Superior temporal gyrus (tissue), 1 donor: ENCODE results near the gene ZNF414.

Experiments
- DNase-seq: peaks from one replicate; pipeline ENCODE4 v3.0.0-alpha.2; 2016; ENCODE audit errors: extremely low spot score

The ZNF414 gene

DNA sequence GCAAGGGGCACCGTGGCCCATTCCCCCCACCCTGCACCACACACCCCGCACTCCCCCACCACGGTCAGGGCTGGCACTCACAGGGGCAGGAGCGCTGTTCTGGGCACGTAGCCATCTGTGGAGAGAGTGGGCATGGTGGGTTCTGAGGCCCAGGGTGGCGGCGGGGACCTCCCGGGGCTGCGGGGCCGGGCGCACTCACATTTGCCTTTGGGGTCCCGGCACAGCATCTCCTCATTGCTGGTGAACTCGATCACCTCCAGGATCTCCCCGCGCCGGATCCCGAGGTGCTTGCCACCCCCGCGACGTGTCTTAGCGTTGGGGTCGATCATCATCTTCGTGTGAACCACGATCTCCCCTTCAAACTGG lies 23.6 kb downstream of the ZNF414 start:
- DNase-seq = no peak

DNA sequence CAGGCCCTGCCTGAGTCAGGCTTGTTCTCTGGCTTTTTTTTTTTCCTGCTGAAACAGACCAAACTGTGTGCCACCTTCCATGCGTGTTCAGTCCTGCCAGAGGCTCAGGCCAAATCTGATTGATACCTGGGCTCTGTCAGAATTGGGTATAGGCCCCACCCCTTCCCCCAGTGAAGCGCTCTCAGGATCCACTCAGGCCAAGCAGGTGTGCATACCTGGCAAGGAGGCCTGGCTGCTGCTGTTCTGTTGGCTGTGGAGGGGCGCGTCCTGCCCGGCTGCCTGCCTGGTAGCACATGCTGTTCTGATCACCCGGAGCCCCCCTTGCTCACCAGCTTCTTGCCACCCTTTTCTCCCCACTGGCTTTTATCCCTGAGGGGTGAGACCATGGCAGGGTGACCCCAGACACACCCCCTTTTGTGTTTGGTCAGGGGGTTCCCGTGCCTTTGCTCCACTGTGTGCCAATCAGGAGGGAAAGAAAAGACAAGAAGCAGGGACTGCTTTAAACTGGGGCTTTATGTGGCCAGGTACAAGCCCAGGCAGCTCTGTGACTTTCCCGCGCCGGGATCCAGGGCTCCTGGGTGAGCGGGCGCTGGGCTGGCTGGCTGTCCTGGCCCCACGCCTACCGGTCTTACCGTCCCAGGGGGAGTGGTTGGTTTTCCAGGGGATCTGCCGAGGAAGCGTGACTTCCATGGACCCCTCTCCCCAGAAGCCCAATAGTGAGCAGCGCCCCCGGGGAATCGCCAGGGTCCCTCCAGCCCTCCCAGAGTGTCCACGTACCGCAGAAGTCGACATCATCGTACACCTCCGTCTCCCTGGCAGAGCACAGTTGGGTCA lies 24.2 kb downstream of the ZNF414 start:
- DNase-seq = no peak

DNA sequence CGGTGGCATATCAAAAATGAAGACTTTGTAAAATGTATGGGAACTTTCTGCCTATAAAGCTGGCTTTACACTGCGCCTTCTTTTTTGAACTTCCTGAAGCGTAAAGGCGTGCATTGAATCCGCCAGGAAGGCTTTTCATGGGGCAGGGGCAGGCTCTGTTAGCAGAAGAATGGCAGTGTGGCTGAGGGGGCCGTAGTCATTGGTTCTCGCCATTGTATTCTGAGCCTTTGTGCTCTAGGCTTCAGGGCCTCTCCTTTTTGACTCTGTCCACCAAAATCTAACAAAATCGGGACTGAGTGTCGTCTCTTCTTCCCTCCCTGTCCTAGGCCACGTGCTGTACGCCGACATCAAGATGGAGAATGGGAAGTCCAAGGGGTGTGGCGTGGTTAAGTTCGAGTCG lies 25.6 kb downstream of the ZNF414 start:
- DNase-seq = no peak

DNA sequence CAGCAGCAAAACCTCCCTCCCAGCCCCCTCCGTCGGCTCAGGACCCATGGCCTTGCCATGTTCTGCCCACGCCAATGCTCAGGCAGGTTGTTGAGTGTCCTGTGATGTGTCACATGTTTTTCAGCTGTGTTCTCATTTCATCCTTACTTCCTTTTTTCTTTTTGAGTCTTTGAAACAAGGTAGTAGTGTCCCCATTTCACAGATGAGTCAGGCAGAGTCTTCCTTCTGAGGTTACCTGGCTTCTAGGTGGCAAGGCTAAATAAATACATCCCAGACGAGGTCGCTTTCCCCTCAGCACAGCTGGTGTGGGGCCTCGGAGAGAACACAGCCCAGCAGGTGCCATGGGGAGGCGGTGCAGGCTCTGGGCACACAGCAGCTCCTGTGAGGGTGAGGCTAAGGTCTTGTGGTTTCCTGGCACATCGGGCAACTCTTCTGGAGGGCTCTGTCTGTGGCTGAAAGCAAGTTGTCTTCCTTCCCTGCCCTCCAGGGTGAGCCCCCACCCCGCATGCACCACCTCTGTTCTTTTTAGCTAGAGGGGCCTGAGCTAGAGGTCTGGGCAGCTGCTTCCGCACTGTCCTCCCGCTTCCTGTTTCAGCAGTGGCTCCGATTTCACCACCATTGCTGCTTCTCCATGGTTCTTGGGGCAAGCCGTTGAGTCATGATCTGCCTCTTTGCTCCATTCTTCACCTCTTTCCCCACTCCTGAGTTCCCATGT lies 26.7 kb downstream of the ZNF414 start:
- DNase-seq = peak; percentile 24

DNA sequence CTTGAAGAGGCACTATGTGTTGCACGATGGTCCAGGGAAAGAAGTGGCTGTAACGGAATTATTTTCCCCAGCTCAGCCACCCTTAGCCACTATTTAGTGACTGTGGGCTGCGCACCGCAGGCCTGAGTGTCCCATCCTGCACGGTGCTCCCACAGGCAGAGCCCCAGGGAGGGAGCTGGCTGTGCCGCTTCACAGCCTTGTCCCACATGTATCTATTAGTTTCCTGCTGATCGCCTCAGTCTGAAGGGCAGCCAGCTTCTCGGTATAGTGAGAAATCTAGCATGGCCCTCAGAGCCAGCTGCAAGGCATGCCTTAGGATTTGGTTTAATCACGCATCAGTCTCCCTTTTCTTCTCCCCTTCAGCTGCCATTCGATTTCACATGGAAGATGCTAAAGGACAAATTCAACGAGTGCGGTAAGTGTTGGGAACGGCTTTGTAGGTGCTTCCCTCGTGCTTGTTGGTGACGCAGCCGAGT lies 27.3 kb downstream of the ZNF414 start:
- no peak for DNase-seq

DNA sequence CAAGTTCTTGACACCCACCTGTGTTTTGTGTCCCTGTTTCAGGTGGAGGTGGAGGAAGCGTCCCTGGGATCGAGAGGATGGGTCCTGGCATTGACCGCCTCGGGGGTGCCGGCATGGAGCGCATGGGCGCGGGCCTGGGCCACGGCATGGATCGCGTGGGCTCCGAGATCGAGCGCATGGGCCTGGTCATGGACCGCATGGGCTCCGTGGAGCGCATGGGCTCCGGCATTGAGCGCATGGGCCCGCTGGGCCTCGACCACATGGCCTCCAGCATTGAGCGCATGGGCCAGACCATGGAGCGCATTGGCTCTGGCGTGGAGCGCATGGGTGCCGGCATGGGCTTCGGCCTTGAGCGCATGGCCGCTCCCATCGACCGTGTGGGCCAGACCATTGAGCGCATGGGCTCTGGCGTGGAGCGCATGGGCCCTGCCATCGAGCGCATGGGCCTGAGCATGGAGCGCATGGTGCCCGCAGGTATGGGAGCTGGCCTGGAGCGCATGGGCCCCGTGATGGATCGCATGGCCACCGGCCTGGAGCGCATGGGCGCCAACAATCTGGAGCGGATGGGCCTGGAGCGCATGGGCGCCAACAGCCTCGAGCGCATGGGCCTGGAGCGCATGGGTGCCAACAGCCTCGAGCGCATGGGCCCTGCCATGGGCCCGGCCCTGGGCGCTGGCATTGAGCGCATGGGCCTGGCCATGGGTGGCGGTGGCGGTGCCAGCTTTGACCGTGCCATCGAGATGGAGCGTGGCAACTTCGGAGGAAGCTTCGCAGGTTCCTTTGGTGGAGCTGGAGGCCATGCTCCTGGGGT lies 28.2 kb downstream of the ZNF414 start:
- no peak for DNase-seq

DNA sequence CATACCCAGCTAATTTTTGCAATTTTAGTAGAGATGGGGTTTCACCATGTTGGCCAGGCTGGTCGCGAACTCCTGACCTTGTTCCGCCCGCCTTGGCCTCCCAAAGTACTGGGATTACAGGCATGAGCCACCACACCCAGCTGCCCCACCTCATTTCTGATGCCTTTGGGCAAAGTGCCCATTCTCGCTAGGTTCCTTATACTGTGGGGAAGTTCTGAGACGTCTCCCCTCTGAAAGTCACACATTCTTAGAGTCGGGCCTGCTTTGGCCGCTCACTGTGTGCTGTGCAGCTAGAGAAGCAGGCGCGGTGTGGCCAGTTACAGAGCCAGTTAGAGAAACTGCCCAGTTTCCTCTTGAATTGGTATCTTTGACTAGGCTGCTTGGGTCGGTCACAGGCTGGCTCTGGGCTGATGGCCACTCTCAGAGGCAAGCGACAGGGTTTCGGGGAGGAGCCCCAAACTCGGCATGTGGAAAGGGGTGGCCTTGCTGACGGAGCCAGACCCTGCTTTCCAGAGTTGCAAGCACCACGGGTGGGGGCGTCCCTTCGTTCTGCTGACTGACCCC lies 29.6 kb downstream of the ZNF414 start:
- DNase-seq = peak; percentile 24

DNA sequence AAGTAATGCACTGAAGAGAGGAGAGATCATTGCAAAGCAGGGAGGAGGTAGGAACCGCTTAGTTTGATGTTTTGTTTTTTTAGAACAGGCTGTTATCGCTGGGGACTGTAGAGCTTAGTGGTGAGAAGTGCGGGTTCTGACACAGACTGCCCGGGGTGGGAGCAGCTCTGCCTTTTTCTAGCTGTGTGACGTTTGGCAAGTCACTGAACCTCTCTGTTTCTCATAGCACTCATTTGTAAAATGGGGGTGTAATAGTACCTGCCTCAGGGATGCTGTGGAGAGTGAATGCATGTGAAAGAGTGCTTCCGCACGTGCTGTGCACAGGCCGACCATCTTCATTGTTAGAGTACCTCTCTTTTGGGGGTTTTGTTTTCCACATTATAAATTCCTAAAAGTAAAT lies 30.8 kb downstream of the ZNF414 start:
- no peak for DNase-seq

DNA sequence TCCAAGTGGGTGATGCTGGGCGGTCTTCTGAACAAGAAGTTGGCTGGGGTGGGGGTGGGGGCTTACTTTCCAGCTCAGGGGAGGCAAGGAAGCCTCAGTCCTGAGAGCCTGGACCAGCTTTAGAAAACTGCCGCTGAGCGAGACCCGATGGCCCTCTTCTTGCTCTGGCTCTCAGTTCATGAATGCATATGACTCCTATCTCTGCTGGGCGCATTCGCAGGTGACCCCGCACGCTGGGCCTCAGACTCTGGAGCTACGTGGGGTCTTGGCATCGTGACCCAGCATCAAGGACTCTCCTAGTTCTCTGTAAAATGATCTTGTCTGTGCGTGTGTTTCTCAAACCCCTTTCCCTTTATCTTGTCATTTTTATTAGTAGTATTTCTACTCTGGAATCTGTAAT lies 31.3 kb downstream of the ZNF414 start:
- no peak for DNase-seq

DNA sequence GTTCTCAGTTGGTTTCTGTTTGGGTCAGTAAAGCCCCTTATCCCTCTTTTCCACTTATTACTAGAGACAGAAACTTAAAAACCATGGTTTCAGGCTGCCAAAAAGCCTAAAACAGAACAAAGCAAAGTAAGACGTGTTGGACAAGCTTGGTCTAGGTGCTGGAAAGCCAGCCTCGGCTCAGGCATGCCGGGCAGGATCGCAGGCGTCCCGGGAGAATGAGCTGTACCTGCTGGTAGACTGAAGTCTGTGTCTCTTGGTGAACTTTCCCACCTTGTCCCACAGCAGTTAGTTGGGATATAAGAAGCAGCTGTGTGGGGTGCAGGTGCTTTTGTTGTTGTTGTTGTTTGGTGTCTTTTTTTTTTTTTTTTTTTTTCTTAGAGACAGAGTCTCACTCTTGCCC lies 32.4 kb downstream of the ZNF414 start:
- DNase-seq = no peak

DNA sequence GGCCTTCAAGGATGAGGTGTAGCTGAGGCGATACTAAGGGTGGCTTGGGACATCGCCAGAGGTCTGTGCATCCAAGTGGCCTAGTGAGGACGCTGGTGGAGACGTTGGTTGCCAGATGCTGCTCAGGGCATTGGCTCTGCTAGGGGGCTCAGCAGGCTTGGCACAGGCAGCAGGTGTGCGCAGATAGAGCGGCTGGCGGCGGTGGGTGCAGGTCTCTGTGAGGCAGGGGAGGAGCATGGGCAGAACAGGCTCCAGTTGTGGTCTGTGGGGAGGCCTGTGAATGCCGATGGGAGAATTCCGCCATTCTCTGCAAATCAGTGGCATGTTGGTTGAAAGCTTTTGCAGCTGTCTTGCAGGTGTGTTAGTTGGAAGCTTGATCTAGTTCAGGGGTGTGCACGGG lies 32.8 kb downstream of the ZNF414 start:
- DNase-seq = no peak

DNA sequence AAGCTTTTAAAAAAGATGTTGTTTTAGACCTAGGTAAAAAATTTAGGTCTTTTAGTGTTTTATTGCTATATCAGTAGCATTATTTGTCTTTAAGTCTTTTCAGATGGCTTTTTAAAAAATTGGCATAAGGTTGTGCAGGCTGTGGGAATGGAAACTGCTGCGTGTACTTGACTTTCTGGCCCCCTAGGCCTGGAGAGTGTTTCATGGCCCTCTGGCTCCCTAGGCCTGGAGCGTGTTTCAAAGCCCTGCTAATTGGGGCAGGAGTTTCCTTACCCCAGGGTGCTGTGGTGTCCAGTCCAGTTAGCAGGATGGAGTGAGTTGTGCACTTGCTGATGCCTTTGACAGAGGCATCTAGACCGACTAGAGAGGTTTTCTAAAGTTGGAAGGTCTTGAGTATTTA lies 35.4 kb downstream of the ZNF414 start:
- no peak for DNase-seq

DNA sequence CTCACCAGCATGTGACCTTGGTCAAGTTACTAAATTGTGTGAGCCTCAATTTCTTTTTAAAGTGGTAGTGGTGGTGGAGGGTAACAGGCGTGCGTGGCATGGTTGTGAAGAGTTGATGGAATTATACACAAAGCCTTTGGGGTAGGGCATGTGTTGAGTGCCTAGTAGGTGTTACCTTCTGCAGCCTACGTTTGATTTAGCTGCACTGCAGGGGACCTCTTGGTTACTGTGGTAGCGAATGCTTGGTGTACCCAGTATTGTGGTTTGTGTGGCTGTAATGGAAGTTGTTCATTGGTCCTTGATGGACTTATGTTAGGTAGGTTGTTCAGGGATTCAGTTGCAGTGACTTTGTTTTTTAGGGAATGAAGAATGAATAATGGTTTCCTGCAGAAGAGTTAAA lies 36.1 kb downstream of the ZNF414 start:
- no peak for DNase-seq

DNA sequence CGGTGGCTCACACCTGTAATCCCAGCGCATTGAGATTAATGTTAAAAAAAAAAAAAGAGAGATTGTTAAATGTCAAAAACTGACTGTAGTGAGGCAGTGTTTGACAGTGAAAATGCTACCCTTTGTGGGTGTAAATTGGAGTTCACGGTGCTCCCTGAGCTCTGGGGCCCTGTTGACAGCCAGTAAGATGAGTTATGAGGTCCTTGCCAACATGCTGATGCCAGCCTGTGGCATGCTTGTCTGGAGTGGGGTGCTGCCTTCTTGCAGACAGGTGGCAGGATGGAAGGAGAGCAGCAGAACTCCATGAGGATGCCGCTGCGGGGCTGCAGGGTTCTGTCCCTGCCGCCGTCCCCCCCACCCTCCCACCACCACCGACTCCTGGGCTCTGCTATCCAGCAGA lies 37.4 kb downstream of the ZNF414 start:
- no peak for DNase-seq

DNA sequence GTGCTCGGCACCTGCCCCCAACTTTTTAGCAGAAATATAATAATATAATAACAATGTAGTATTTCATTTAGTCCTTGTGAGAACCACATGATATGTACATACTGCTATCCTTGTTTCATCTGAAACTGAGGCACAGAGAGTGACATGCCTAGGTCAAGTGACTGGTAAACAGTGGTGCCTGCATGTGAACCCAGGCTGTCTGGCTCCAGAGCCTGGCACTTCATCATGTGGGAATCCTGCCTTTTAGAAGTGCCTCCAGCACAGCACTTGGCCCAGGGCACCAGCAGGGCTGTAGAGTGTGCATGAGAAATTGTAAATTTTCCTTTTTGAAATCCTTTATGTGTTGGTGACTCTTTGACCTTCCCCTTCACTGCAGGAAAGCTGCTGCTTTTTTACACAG lies 39.0 kb downstream of the ZNF414 start:
- no peak for DNase-seq

DNA sequence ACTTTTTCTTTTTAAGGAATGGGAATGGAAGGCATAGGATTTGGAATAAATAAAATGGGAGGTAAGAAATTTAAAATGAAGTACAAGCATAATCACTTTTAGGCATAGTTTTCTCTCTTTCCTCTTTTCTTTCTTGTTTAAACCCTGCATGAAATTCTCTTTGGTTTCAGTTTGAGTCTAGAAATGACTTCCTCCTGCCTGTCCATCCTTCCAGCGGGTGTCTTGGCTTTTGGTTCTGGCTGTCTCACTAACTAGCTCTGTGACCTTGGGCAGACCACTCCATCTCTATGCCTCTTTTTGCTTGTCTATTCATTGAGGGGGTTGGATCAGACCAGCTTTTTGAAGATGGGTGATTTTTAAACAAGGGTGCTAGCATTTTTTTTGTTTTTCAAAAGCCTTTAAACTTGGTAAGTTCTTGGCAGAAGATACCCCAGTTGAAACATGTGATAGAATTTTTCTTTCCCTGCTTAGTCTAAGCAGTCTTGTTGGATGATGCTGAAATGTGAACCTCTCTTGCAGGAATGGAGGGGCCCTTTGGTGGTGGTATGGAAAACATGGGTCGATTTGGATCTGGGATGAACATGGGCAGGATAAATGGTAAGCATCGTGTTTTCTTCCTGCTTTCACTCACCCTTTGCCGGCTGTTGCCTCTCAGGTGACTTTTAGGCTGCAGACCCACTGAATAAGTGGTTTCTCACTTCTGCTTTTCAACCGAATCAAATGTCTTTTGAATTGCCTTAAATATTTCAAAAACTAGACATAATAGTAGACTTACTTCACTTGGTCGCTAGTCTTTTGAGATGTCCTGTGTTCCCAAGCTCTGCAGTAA lies 40.1 kb downstream of the ZNF414 start:
- no peak for DNase-seq

DNA sequence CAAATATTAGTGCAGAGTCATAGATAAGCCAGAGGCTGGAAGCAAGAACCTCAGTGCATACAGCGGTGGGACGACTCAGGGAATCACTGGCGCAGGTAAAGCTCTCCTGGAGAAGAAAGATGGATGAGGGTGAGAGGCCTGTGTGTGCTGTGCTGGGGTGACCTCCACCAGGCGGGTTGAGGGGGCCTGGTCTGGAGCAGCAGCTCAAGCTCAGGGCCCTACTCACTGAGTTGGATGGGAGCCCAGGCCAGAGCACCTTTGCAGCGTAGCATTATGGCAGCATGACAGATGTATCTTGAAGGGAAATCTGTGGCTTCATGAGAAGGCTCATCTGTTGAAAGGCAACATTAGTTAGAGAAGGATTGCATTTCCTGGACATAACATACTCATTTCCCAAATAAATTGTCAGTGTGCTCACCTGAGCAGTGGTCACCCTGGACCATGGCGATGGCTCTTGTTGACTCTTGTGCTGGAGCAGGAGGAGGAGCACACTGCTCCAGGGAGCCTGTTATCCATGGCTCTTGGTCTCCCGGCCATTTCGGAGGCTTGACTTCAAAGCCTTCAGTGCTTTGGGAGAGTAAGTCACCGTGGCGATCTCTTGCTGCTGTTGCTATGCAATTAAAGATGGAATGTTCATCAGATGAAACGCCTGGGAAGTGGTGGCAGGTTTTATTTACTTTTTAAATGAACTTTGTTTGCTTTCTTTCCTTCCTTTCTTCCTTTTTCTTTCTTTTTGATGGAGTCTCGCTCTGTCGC lies 44.2 kb downstream of the ZNF414 start:
- no peak for DNase-seq

DNA sequence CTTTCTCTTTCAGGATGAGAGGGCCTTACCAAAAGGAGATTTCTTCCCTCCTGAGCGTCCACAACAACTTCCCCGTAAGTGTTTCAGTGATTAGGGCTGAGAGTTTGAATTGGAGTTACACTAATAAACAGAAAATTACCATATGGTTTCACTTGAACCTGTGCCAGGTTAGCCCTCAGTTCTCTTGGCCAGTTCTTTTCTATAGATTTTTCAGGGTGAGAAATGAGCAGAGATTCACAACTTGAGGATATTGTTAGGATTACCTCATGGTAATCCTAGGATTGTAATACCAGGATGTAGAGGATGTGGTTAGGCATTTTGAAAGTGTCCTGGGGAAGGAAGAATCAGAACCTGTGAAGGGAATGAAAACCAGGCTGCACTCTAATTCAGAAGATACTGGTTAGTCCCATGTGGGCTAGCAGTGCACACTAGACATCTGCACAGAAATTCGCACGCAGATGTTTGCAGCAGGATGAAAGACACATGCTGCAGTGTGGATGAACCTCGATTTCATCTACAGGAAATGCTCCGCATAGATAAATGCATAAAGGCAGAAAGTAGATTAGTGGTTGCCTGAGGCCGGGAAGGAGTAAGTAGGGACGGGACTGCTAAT lies 45.1 kb downstream of the ZNF414 start:
- no peak for DNase-seq

DNA sequence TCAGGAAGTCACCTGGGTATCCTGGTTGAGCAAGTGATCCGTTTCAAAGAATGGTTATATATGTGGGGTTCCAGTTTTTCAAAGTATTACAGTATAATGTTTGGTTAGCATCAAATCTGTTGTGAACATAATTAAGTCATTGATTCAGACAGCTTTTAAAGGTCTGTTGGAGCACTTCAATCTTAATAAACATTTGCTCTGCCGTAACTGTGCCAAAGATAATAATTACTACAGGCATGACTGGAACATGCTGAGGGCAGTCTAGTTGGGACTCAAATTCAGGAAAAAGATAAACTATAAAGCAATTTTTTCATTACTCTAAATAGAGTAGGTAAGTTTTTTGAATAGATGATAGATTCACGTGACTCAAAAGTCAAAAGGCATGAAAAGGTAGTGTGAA lies 45.8 kb downstream of the ZNF414 start:
- no peak for DNase-seq

DNA sequence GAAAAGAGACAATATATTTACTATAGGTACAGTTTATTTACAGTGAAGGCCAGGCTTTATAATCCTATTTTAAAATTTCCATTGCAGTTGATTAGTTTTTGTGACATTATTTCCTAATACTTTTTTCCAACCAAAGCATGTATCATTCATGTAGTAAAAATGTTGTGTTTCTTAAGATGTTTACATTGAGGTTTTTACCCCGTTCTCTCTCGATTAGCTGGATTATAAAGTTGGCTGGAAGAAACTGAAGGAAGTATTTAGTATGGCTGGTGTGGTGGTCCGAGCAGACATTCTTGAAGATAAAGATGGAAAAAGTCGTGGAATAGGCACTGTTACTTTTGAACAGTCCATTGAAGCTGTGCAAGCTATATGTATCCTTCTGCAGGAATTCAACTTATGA lies 47.9 kb downstream of the ZNF414 start:
- DNase-seq = no peak
